Esophagus squamous epithelium (tissue), 5 donors: ENCODE measurements around the gene EPS8L1. TPM values are rescaled to one million over a fixed set of nuclear protein-coding genes. Genes with fewer than 3 reads are reported as not detected.

Experiments used
- DNase-seq: peaks from one replicate; lab custom pipeline; 2025; lab: John Stamatoyannopoulos, UW
- H3K27ac ChIP-seq, 4 donors: fragments of 200-600 bp; sonication (generic); one replicate each; pipeline ENCODE4 v1.5.1; 2016 to 2019; ENCODE audit warnings: mild to moderate bottlenecking in 1 of 4
- H3K27me3 ChIP-seq, 4 donors: fragments of 200-600 bp; sonication (generic); 1 replicate in 3 of 4; 2 replicates in 1 of 4; pipeline versions ENCODE4 v1.5.1 to v1.6.0; 2017 to 2021; ENCODE audit warnings: antibody characterized with exemption in 1 of 4
- H3K36me3 ChIP-seq, 3 donors: fragments of 200-600 bp; sonication (generic); one replicate each; pipeline ENCODE4 v1.5.1; 2016 to 2019
- H3K4me1 ChIP-seq, 3 donors: fragments of 200-600 bp; sonication (generic); one replicate each; pipeline ENCODE4 v1.5.1; 2017 to 2019
- H3K4me3 ChIP-seq, 4 donors: fragments of 200-600 bp; sonication (generic); 1 replicate in 3 of 4; 2 replicates in 1 of 4; pipeline ENCODE4 v1.5.1; 2016 to 2019; ENCODE audit warnings: mild to moderate bottlenecking in 2 of 4, moderate library complexity in 1 of 4
- H3K9me3 ChIP-seq, 3 donors: fragments of 200-600 bp; sonication (generic); one replicate each; pipeline ENCODE4 v1.5.1; 2016 to 2019
- CTCF ChIP-seq, 6 experiments: fragments of 450-650 bp in 4 of 6; fragments of 200-600 bp in 2 of 6; sonication (generic) in 2 of 6; IDR thresholded peaks; one replicate each; pipeline ENCODE4 v1.5.1; 2016 to 2019; ENCODE audit warnings: antibody characterized with exemption in 6 of 6, mild to moderate bottlenecking in 4 of 6, moderate library complexity in 4 of 6
- POLR2A ChIP-seq, 4 donors: fragments of 450-650 bp; IDR thresholded peaks; one replicate each; pipeline ENCODE4 v1.6.1; 2017; ENCODE audit warnings: antibody characterized with exemption in 4 of 4, mild to moderate bottlenecking in 4 of 4, moderate library complexity in 3 of 4
- WGBS, 2 donors: methylation state at CpG; one replicate each; pipeline ENCODE4 v1.1.5; 2018; 5-methylcytosine and 5-hydroxymethylcytosine counted together
- intact Hi-C: fragments of 100-400 bp; cut with DNase I; formaldehyde crosslinking; loops from one replicate; pipeline ENCODE4 v1.15.0; 2022
- total RNA-seq, 4 donors: library from RNA; depleted of rRNA; stranded (reverse); fragments of >200 nt; gene quantifications; one replicate each; pipeline ENCODE4 v1.1.0, GENCODE V29; 2016
- donor health status: DM: yes; HTN: yes; CAD: no.

The EPS8L1 gene
- total RNA-seq, 4 donors from 2014 or later = 151 to 341 (median 286) TPM

DNA sequence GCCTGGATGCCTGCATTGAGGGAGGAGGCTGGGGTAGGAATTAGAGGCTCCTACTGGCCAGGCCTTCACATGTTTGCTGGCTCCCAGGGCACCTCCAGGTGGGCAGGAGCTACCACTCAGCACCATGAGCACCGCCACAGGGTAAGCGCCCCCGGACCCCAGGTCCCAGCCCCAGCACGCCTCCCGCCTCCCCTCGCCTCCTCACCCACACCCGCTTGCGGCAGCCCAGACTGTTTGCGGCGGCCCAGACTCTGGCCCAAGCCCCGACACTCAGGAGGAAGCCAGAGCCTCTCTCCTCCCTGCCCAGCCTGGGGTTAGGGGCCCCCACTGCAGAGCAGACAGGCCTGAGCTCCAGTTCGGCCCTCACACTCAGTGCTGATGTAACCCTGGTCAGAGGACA is 652 bp downstream of the EPS8L1 start:
- peaks cover 16 to 35% (median 19%) of the 10 kb centered on the region in 3 donors for H3K4me1 ChIP-seq
- peak overlapping the region; percentile 28 to 64 (median 59) for H3K27ac ChIP-seq
- peak overlapping the region; percentile 23 to 50 (median 38) for H3K4me3 ChIP-seq
- peaks cover 0 to 77% (median 4%) of the 10 kb centered on the region in 4 donors for H3K27me3 ChIP-seq
- H3K36me3 ChIP-seq = no peaks in the 10 kb centered on the region
- no peak for TF ChIP-seq POLR2A (IDR thresholded peaks at IDR 0.05)
- no peak for TF ChIP-seq CTCF (IDR thresholded peaks at IDR 0.05)
- no peaks in the 10 kb centered on the region for H3K9me3 ChIP-seq
- WGBS, 2 donors = 40% methylated on average over 1 of the region's 12 CpGs; no CpG with 5 or more reads in 1 of the 2 donors
- DNase-seq = no peak
- intact Hi-C loops = no loop called here

- intact Hi-C loops = no loop called here
- peaks cover 0 to 77% (median 11%) of the 10 kb centered on the region in 4 donors for H3K27me3 ChIP-seq
- H3K4me3 ChIP-seq = peak overlapping the region in 3 of 4 donors; percentile 23 to 43 (median 34)
- peak overlapping the region in 2 of 4 donors; percentile 63 to 64 for H3K27ac ChIP-seq
- WGBS, 2 donors = 59 to 70% methylated on average over 2 of the region's 2 CpGs
- H3K9me3 ChIP-seq = no peaks in the 10 kb centered on the region
- H3K4me1 ChIP-seq = peaks cover 22 to 35% (median 24%) of the 10 kb centered on the region in 3 donors
- no peak for DNase-seq
- H3K36me3 ChIP-seq = no peaks in the 10 kb centered on the region
- no peak for TF ChIP-seq POLR2A (IDR thresholded peaks at IDR 0.05)
- TF ChIP-seq CTCF (IDR thresholded peaks at IDR 0.05) = no peak
These were observed 1.4 kb downstream of the EPS8L1 start for GRCh38 chr19:55077106-55077505.

- Histone ChIP-seq H3K27ac (peak overlapping the region in 3 of 4 donors; percentile 16 to 33 (median 27)), H3K36me3 (no peaks in the 10 kb centered on the region), H3K9me3 (no peaks in the 10 kb centered on the region), H3K4me3 (peak overlapping the region in 1 of 4 donors; percentile 59), H3K4me1 (peaks cover 25 to 48% (median 26%) of the 10 kb centered on the region in 3 donors), H3K27me3 (peaks cover 0 to 77% (median 23%) of the 10 kb centered on the region in 4 donors)
- WGBS, 2 donors = 56 to 93% methylated on average over 1 to 3 of the region's 5 CpGs
- no peak for DNase-seq
- no peak for TF ChIP-seq POLR2A (IDR thresholded peaks at IDR 0.05)
- TF ChIP-seq CTCF (IDR thresholded peaks at IDR 0.05) = no peak
- intact Hi-C loops = no loop called here
These were observed 3.3 kb downstream of the EPS8L1 start for GRCh38 chr19:55078996-55079395.

GRCh38 chr19:55079400-55080038 is 3.9 kb downstream of the EPS8L1 start:
- Histone ChIP-seq H3K36me3 (no peaks in the 10 kb centered on the region), H3K4me3 (peak overlapping the region in 3 of 4 donors; percentile 46 to 75 (median 59)), H3K4me1 (peaks cover 25 to 48% (median 26%) of the 10 kb centered on the region in 3 donors), H3K9me3 (no peaks in the 10 kb centered on the region), H3K27me3 (peaks cover 0 to 79% (median 23%) of the 10 kb centered on the region in 4 donors), H3K27ac (peak overlapping the region in 3 of 4 donors; percentile 27 to 83 (median 33))
- DNase-seq = no peak
- intact Hi-C loops = no loop called here
- peak in 1 of 4 donors; percentile 0 for TF ChIP-seq POLR2A (IDR thresholded peaks at IDR 0.05)
- no peak for TF ChIP-seq CTCF (IDR thresholded peaks at IDR 0.05)
- 80% methylated on average over 11 to 15 of the region's 19 CpGs for WGBS, 2 donors
